GM10248 (cell line): ENCODE results near the gene STKLD1.

Experiments
- CTCF ChIA-PET: fragments of 300-600 bp; sonication (Branson Sonifier 250); formaldehyde crosslinking; extraction: SDS; loops from one replicate; lab custom pipeline; 2021; ENCODE audit warnings: antibody characterized with exemption; lab: Yijun Ruan, JAX
- POLR2A ChIA-PET: fragments of 350-650 bp; sonication (Branson Sonifier 250); formaldehyde crosslinking; extraction: SDS; loops from one replicate; lab custom pipeline; 2020; ENCODE audit warnings: antibody characterized with exemption; lab: Yijun Ruan, JAX
- DNase-seq: peaks from one replicate; pipeline ENCODE4 v3.0.0; 2012; ENCODE audit errors: extremely low spot score
- TF ChIP-seq, protein P1 (sequence below): IDR thresholded peaks from 2 replicates; pipeline ENCODE4 v1.5.1; 2012; ENCODE audit warnings: mild to moderate bottlenecking, low read depth; ENCODE audit errors: extremely low read depth, missing control alignments, control extremely low read depth

STKLD1 gene

DNA sequence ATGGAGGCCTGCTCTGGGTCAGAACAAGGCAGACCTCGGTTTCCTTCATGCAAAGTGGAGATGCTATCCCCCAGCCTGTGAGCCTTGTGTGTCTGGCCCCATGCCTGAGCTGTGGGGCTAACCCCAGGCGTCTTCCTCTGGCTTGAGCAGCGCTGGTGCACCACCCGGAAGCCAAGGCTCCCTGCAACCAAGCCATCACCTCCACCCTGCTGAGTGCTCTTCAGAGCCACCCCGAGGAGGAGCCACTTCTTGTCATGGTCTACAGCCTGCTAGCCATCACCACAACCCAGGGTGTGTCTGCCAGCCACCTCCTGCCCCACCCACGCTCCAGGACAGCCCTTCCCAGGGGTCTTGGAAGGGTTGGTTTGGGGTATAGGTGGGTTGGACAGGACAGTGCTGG is 25.4 kb downstream of the STKLD1 start:
- ChIA-PET CTCF (no interaction called here), POLR2A (no interaction called here)
- DNase-seq = no peak
- TF ChIP-seq, protein P1, sequence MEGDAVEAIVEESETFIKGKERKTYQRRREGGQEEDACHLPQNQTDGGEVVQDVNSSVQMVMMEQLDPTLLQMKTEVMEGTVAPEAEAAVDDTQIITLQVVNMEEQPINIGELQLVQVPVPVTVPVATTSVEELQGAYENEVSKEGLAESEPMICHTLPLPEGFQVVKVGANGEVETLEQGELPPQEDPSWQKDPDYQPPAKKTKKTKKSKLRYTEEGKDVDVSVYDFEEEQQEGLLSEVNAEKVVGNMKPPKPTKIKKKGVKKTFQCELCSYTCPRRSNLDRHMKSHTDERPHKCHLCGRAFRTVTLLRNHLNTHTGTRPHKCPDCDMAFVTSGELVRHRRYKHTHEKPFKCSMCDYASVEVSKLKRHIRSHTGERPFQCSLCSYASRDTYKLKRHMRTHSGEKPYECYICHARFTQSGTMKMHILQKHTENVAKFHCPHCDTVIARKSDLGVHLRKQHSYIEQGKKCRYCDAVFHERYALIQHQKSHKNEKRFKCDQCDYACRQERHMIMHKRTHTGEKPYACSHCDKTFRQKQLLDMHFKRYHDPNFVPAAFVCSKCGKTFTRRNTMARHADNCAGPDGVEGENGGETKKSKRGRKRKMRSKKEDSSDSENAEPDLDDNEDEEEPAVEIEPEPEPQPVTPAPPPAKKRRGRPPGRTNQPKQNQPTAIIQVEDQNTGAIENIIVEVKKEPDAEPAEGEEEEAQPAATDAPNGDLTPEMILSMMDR = no peak

- TF ChIP-seq, protein P1 = no peak
- no peak for DNase-seq
- ChIA-PET CTCF (interaction anchor here (0.7 to 1.7 kb wide), 4 partner anchors 15 to 84 kb away, joined by 3 to 5 read pairs (median 3); partner anchors contain the start of gene REXO4), POLR2A (interaction anchor here (0.5 kb wide), 1 partner anchor 1400 kb away, joined by 3 read pairs; no protein-coding TSS in a partner anchor)
These were observed 26.5 kb downstream of the STKLD1 start for GRCh38 chr9:133402689-133403088.

GRCh38 chr9:133403766-133404453 is 27.7 kb downstream of the STKLD1 start:
- ChIA-PET CTCF (interaction anchor here (0.7 to 1.9 kb wide), 8 partner anchors 8 to 218 kb away, joined by 3 to 8 read pairs (median 4); partner anchors contain the start of gene REXO4), POLR2A (no interaction called here)
- TF ChIP-seq, protein P1 = peak; percentile 48
- DNase-seq = peak; percentile 49

DNA sequence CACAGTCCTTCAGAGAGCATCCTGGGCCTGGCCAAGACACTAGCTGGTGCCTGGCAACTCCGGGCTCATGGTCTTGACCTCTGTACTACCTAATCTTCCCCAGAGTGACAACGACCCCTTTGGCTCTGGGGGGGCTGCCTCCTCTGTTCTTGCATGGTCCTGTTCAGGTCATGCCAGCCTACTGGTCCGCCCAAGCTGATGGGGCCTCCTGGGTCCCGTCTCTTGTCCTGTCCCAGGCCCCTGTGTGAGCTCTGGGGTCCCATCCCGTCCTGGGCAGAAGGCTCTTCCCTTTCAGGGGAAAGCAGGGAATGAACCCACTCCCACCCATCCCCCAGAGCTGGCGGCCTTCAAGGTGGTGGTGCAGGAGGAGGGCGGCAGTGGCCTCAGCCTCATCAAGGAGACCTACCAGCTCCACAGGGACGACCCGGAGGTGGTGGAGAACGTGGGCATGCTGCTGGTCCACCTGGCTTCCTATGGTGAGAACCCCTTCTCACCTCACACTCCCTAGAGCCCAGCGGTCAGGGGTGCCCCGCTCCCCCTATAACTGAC is 28.4 kb downstream of the STKLD1 start:
- ChIA-PET POLR2A (no interaction called here), CTCF (interaction anchor here (0.7 to 1.9 kb wide), 6 partner anchors 9 to 218 kb away, joined by 3 to 8 read pairs (median 4); partner anchors contain the start of gene REXO4)
- DNase-seq = no peak
- TF ChIP-seq, protein P1 = no peak

DNA sequence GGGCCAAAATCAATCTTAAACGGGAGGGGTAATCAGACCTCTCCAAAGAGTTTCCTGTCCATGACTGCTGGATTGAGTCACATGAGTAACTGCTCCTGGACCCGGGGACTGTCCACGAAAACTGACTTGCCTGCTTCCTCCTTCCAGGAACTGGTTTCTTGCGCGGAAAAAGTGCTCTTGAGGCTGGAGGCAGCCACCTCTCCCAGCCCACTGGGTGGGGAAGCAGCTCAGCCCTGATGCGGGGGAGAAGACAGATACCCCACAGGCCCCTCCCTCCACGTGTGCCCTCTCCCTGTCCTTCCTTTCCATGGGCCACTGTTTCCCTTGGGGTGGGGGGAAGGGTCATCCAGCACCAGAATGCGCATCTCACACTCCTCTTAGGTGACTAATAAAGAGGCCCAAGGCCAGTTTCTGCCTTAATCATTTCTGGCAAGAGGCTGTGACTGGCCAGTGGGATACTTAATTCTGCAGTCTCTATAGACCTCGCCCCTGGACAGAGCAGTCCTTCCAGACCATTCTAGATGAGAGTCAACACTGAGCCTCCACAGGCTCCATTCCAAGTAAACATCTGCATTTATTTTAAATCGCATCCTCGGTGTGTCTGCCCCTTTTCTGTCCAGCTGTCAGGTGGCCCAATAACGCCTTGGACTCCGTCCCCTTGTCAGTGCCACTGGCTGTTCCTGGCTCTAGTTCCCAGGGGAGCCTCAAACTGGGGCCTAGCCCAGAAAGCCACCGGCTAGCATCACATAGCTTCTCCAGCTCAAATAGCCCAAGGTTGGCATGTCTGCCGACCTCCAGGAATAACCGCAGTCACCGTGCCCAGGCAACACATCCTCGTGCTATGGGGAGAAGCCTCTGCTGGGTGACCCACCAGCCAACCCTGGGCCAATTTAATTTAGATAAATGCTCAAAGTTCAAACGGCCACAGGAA is 29.6 kb downstream of the STKLD1 start:
- CTCF ChIA-PET = interaction anchor here (0.6 to 1.9 kb wide), 9 partner anchors 7 to 81 kb away, joined by 3 to 8 read pairs (median 4); partner anchors contain the start of gene REXO4
- no peak for DNase-seq
- POLR2A ChIA-PET = no interaction called here
- TF ChIP-seq, protein P1 = no peak
